ENCODE measurements around the gene TBC1D22B.

DNA sequence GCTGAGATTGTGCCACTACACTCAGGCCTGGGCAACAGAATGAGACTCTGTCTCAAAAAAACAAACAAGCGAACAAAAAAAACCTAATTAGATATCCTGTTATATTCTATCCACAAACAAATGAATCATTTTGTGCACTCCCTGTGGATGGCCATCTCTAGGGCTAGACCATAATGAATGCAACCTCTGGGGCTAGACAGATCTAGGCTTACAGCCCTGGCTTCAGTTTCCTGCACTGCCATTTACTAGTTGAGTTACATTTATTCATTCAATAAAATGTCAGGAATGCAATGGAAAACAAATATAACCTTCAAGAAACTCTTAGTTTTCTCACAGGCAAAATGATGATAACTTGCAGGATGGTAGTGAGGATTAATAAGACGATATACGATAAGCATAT, 89.6 kb downstream of the TBC1D22B start:
- TF ChIP-seq, protein P1, sequence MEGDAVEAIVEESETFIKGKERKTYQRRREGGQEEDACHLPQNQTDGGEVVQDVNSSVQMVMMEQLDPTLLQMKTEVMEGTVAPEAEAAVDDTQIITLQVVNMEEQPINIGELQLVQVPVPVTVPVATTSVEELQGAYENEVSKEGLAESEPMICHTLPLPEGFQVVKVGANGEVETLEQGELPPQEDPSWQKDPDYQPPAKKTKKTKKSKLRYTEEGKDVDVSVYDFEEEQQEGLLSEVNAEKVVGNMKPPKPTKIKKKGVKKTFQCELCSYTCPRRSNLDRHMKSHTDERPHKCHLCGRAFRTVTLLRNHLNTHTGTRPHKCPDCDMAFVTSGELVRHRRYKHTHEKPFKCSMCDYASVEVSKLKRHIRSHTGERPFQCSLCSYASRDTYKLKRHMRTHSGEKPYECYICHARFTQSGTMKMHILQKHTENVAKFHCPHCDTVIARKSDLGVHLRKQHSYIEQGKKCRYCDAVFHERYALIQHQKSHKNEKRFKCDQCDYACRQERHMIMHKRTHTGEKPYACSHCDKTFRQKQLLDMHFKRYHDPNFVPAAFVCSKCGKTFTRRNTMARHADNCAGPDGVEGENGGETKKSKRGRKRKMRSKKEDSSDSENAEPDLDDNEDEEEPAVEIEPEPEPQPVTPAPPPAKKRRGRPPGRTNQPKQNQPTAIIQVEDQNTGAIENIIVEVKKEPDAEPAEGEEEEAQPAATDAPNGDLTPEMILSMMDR (IDR thresholded peaks at IDR 0.05; ENCODE audit: extremely low read depth in 1 of 2, insufficient read depth in 1 of 2, low read depth in 1 of 2, low read length in 2 of 2): no peak
- no peak for TF ChIP-seq POLR2A (IDR thresholded peaks at IDR 0.05; ENCODE audit: low read depth, low read length)

Measured in endothelial cell of umbilical vein (primary cell).